Peyer's patch (tissue), 4 donors: ENCODE data around the gene TMEM131. TPM values are rescaled to one million over a fixed set of nuclear protein-coding genes. Genes with fewer than 3 reads are reported as not detected.

Experiments used
- DNase-seq, 3 donors: peaks; one replicate each; pipeline ENCODE4 v3.0.0-alpha.2; 2017 to 2019
- H3K27ac ChIP-seq, 4 donors: fragments of 200-600 bp; sonication (generic); one replicate each; pipeline ENCODE4 v1.5.1; 2016 to 2019
- H3K27me3 ChIP-seq, 2 donors: fragments of 200-600 bp; sonication (generic); one replicate each; pipeline ENCODE4 v1.5.1; 2019
- H3K36me3 ChIP-seq, 3 donors: fragments of 200-600 bp; sonication (generic); one replicate each; pipeline ENCODE4 v1.5.1; 2016 to 2019
- H3K4me1 ChIP-seq, 4 donors: fragments of 200-600 bp; sonication (generic); one replicate each; pipeline ENCODE4 v1.5.1; 2016 to 2019
- H3K4me3 ChIP-seq, 4 donors: fragments of 200-600 bp; sonication (generic); 1 replicate in 3 of 4; 2 replicates in 1 of 4; pipeline ENCODE4 v1.5.1; 2016 to 2019; ENCODE audit warnings: mild to moderate bottlenecking in 1 of 4
- H3K9me3 ChIP-seq, 4 donors: fragments of 200-600 bp; sonication (generic); one replicate each; pipeline ENCODE4 v1.5.1; 2016 to 2019; ENCODE audit warnings: mild to moderate bottlenecking in 1 of 4
- POLR2A ChIP-seq, 2 donors: fragments of 450-650 bp; IDR thresholded peaks; one replicate each; pipeline ENCODE4 v1.5.1; 2017; ENCODE audit warnings: antibody characterized with exemption in 2 of 2, mild to moderate bottlenecking in 2 of 2, moderate library complexity in 2 of 2
- total RNA-seq, 4 donors: library from RNA; depleted of rRNA; stranded (reverse); fragments of >200 nt; gene quantifications; one replicate each; pipeline ENCODE4 v1.1.0, GENCODE V29; 2016
- TF ChIP-seq, protein P1 (sequence below), 6 experiments: fragments of 450-650 bp in 4 of 6; fragments of 200-600 bp in 2 of 6; sonication (generic) in 1 of 6; IDR thresholded peaks; one replicate each; pipeline ENCODE4 v1.5.1; 2017 to 2019; ENCODE audit warnings: antibody characterized with exemption in 6 of 6, mild to moderate bottlenecking in 3 of 6, moderate library complexity in 1 of 6

Gene TMEM131
- total RNA-seq, 4 donors from 2014 or later: 64.6 to 86.3 (median 74.5) TPM

DNA sequence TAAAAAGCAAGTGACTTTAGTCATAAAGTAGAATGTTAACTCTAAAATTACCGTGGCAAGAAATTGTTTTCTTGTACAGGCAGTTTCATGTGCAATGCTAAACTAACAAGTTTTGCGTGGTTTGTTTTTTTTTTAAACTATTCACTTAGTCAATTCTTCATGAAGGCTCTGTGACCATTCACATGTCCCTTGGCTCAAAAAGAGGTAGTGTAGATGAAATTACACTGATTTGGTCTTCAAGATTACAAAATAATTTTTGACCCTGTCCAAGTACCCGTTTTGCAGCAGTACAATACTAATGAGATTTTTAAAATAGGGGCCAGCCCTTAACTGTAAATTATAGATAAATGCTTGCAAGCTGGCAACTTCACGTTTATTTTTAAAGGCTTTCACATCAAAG lies 1.3 kb downstream of the TMEM131 start:
- H3K27ac ChIP-seq: peak overlapping the region; percentile 94 to 99 (median 96)
- H3K27me3 ChIP-seq: no peaks in the 10 kb centered on the region
- H3K4me3 ChIP-seq: peak overlapping the region; percentile 79 to 98 (median 94)
- no peaks in the 10 kb centered on the region for H3K36me3 ChIP-seq
- DNase-seq: no peak
- TF ChIP-seq, protein P1, sequence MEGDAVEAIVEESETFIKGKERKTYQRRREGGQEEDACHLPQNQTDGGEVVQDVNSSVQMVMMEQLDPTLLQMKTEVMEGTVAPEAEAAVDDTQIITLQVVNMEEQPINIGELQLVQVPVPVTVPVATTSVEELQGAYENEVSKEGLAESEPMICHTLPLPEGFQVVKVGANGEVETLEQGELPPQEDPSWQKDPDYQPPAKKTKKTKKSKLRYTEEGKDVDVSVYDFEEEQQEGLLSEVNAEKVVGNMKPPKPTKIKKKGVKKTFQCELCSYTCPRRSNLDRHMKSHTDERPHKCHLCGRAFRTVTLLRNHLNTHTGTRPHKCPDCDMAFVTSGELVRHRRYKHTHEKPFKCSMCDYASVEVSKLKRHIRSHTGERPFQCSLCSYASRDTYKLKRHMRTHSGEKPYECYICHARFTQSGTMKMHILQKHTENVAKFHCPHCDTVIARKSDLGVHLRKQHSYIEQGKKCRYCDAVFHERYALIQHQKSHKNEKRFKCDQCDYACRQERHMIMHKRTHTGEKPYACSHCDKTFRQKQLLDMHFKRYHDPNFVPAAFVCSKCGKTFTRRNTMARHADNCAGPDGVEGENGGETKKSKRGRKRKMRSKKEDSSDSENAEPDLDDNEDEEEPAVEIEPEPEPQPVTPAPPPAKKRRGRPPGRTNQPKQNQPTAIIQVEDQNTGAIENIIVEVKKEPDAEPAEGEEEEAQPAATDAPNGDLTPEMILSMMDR (IDR thresholded peaks at IDR 0.05): no peak
- TF ChIP-seq POLR2A (IDR thresholded peaks at IDR 0.05): no peak
- H3K4me1 ChIP-seq: peaks cover 0 to 19% (median 2%) of the 10 kb centered on the region in 4 donors
- H3K9me3 ChIP-seq: no peaks in the 10 kb centered on the region

DNA sequence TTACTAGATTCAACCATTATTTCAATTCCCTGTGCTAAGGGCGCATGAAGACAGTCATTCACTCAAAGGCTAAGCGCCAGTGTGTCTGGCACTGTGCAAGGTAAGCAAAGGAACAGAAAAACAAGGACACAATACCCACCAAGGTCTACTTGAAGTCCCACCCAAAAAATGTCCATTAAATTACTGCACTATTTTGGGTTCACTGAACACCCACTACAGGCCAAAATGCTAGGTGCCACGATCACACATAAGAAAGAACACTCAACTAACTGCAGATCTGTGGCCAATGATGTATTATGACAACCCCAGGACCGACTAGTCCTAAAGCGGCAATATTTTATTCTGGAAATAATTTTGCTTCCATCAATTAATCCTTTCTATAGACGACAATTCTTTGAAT lies 1.8 kb downstream of the TMEM131 start:
- Histone ChIP-seq H3K36me3 (no peaks in the 10 kb centered on the region), H3K4me3 (peak overlapping the region; percentile 79 to 98 (median 94)), H3K4me1 (peaks cover 0 to 19% (median 2%) of the 10 kb centered on the region in 4 donors), H3K27ac (peak overlapping the region in 3 of 4 donors; percentile 3 to 94 (median 94)), H3K27me3 (no peaks in the 10 kb centered on the region), H3K9me3 (no peaks in the 10 kb centered on the region)
- no peak for TF ChIP-seq POLR2A (IDR thresholded peaks at IDR 0.05)
- TF ChIP-seq, protein P1 (IDR thresholded peaks at IDR 0.05): peak in 1 of 6 experiments; percentile 3
- no peak for DNase-seq

DNA sequence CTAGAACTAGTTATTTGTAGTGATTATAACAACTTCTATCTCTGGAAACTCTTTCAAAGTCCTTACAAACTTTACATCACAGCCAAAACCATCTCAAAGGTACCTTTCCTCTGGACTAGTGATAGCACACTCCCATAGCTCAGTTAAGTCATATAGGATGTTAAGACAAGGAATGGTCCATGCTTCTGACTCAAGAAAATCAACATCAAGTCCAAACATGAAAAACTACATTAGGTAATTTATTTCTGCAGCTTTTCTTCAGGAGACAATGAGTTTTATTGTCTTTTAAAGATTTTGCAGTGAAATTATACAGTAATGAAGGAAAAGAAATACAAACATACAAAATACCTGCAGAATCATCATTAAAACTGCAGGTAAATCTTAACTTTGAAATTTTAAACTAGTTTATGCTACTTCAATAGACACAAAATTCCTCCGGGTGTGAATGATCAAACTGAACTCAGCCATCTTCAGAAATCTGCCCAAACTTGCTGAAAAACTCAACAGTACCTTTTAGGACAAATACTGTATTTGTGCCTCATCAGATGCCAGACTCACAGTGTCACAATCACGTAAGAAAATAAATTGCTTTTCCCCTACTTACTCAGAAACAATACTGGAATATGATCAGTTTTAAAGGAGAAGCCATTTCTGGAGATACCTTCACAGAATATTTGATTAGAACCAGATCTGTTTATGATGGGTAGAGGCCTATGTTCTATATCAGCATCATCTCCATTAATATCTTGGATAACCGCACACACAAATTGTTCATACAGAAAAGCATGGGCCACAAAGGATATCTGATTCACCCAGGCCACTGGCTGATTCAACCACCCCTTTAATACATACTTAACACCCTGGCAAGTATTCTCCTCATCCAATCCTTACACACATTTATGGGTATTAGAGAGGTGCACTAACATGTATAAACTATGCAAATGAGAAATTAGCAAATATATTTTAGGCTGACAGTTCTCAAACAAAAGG lies 2.6 kb downstream of the TMEM131 start:
- H3K4me3 ChIP-seq: peak overlapping the region in 2 of 4 donors; percentile 92 to 98

DNA sequence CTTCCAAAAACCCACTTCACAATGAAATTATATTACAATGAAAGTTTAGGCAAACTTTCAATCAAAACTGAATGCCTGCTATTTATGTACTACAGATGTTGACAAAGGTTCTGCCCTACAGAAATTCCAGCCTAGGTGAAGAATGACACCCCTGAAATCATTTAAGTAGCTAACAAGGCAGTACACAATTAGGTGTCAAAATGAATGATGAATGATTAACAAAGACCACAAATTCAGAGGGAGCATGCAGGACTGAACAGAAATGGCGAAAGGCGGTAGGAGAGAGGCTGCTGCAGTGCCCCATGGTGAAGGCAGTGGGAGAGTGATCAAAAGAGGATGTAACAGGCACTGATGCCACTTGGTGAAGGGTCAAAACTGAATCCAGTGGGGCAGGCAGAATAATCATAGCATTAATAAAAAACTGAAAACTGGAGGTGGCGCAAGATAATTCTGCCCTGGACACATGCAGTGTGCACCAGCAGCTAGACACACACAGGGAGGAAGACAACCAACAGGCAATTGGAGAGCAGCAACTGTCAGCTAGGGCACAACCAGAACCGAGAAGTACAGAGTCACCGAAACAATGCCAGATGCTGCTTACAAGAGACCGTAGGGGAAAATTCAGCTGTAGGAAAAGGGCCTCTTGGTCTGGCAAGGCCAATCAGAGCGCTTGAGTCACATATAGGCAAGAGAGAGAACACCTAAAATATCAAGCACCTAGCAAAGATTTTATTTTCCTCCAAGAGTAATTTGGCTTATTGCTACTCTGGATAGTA lies 4.5 kb downstream of the TMEM131 start:
- Histone ChIP-seq H3K27ac (no peak overlapping the region), H3K9me3 (no peaks in the 10 kb centered on the region), H3K4me3 (no peak overlapping the region), H3K27me3 (no peaks in the 10 kb centered on the region), H3K4me1 (peaks cover 0 to 23% (median 2%) of the 10 kb centered on the region in 4 donors), H3K36me3 (no peaks in the 10 kb centered on the region)
- peak in 1 of 3 donors; percentile 19 for DNase-seq
- TF ChIP-seq, protein P1 (IDR thresholded peaks at IDR 0.05): no peak
- no peak for TF ChIP-seq POLR2A (IDR thresholded peaks at IDR 0.05)

More for the DNA sequence above, 2.6 kb downstream of the TMEM131 start:
- TF ChIP-seq, protein P1 (IDR thresholded peaks at IDR 0.05): no peak
- TF ChIP-seq POLR2A (IDR thresholded peaks at IDR 0.05): no peak
- peak overlapping the region in 2 of 4 donors; percentile 3 to 94 for H3K27ac ChIP-seq
- no peaks in the 10 kb centered on the region for H3K36me3 ChIP-seq
- H3K27me3 ChIP-seq: no peaks in the 10 kb centered on the region
- DNase-seq: no peak
- H3K9me3 ChIP-seq: no peaks in the 10 kb centered on the region
- H3K4me1 ChIP-seq: peaks cover 0 to 19% (median 2%) of the 10 kb centered on the region in 4 donors

DNA sequence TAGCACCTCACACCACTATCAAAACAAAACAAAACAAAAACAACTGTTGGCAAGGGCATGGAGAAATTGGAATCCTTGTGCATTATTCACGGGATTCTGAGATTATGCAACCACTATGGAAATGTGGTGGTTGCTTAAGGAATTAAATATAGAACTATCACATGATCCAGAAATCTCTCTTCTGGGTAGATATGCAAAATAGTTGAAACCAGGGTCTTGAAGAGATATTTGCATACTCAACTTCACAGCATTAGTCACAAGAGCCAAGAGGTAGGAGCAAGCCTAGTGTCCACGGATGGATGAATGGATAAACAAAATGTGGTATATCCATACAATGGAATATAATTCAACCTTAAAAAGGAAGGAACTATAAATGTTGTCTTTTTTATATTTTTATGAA lies 7.0 kb downstream of the TMEM131 start:
- H3K27ac ChIP-seq: no peak overlapping the region
- no peak for DNase-seq
- TF ChIP-seq, protein P1 (IDR thresholded peaks at IDR 0.05): no peak
- no peak for TF ChIP-seq POLR2A (IDR thresholded peaks at IDR 0.05)
- H3K4me3 ChIP-seq: no peak overlapping the region
- H3K9me3 ChIP-seq: no peaks in the 10 kb centered on the region
- H3K36me3 ChIP-seq: no peaks in the 10 kb centered on the region
- H3K4me1 ChIP-seq: peaks cover 0 to 21% (median 0%) of the 10 kb centered on the region in 4 donors
- no peaks in the 10 kb centered on the region for H3K27me3 ChIP-seq
